ENCODE results near the gene EFCAB6. TPM values are rescaled to one million over a fixed set of nuclear protein-coding genes. Genes with fewer than 3 reads are reported as not detected.

The EFCAB6 gene
- total and polyA plus RNA-seq, 9 of the 15 experiments (the other 6 are each of a cell fraction or from before 2014, with no cell fraction given): 0.06 TPM; not detected in 8

- H3K4me2 ChIP-seq (ENCODE audit: insufficient read depth, low read length): no peak overlapping the region
- no peaks in the 10 kb centered on the region for H3K4me1 ChIP-seq (replicated peaks in 1 of 2; ENCODE audit: control insufficient read depth in 2 of 2, insufficient read depth in 2 of 2, low read length in 2 of 2)
- ATAC-seq (no peak), DNase-seq (ENCODE audit: extremely low read depth in 1 of 4, low spot score in 3 of 4) (no peak), FAIRE-seq (no peak)
- TF ChIP-seq LARP7 (IDR thresholded peaks at IDR 0.05) (no peak), YBX1 (IDR thresholded peaks at IDR 0.05) (no peak), ZNF146 (CRISPR knock-in tag; IDR thresholded peaks at IDR 0.05; ENCODE audit: unreplicated experiment) (no peak), OTX1 (CRISPR knock-in tag; IDR thresholded peaks at IDR 0.05) (no peak), FOXP1 (CRISPR knock-in tag; IDR thresholded peaks at IDR 0.05) (no peak), PURB (CRISPR knock-in tag; IDR thresholded peaks at IDR 0.05; ENCODE audit: low read depth) (no peak), ZFP1 (CRISPR knock-in tag; IDR thresholded peaks at IDR 0.05) (no peak), ZNF639 (CRISPR knock-in tag; conservative IDR thresholded peaks at IDR 0.05 in 1 of 2, IDR thresholded peaks at IDR 0.05 in 1 of 2) (no peak), RBM14 (IDR thresholded peaks at IDR 0.05; ENCODE audit: borderline replicate concordance, insufficient read depth, low read depth, low read length) (no peak), FOXA1 (IDR thresholded peaks at IDR 0.05; ENCODE audit: borderline replicate concordance) (no peak), L3MBTL2 (IDR thresholded peaks at IDR 0.05) (no peak)
- no peaks in the 10 kb centered on the region for H3K9me3 ChIP-seq (replicated peaks; ENCODE audit: control insufficient read depth, insufficient read depth, low read depth, low read length)
- WGBS (ENCODE audit: insufficient coverage, low coverage, missing lambda C conversion rate): 2% methylated on average over 10 of the region's 13 CpGs
- CTCF ChIA-PET (ENCODE audit: low intra/inter-chr PET ratio): no interaction called here
- peaks cover 0 to 32% of the 10 kb centered on the region in 2 experiments; a peak in 4 of 5 replicates for H3K27me3 ChIP-seq (ENCODE audit: control insufficient read depth in 2 of 2, insufficient read depth in 2 of 2, low read length in 2 of 2)
- H3K9me1 ChIP-seq (ENCODE audit: control insufficient read depth, insufficient read depth, low read length): no peaks in the 10 kb centered on the region
- H3K27ac ChIP-seq (ENCODE audit: extremely low read depth, low read depth, low read length): no peak overlapping the region
- H3K79me2 ChIP-seq (ENCODE audit: control insufficient read depth, insufficient read depth, low read length): no peaks in the 10 kb centered on the region
- no peaks in the 10 kb centered on the region; the same call in 1 of the 2 replicates for H4K20me1 ChIP-seq (replicated peaks; ENCODE audit: control insufficient read depth, insufficient read depth, low read length)
- no peak overlapping the region for H2AFZ ChIP-seq (ENCODE audit: low read depth, low read length)
- in situ Hi-C loops (cut with MboI): no loop called here
- BruUV-seq (replicated peaks): no TSS peak
- H3K9ac ChIP-seq (ENCODE audit: insufficient read depth in 1 of 2, low read depth in 2 of 2, low read length in 2 of 2): no peak overlapping the region
- H3K4me3 ChIP-seq: no peak overlapping the region
- H3K36me3 ChIP-seq (ENCODE audit: control insufficient read depth, insufficient read depth, low read length): no peaks in the 10 kb centered on the region
- POLR2A ChIA-PET: no interaction called here
- intact Hi-C loops (cut with micrococcal nuclease): no loop called here
Measured at GRCh38 chr22:43835736-43836135, 23.6 kb upstream of the EFCAB6 start.

Measured in K562 (cell line).